ENCODE data around the gene CCNE1. TPM values are rescaled to one million over a fixed set of nuclear protein-coding genes. Genes with fewer than 3 reads are reported as not detected.

The CCNE1 gene
- total RNA-seq, 2 donors from 2014 or later = 33.3 to 34.9 TPM

- 86 to 89% methylated on average over 4 to 5 of the region's 5 CpGs for WGBS, 2 experiments (ENCODE audit: insufficient coverage in 1 of 2, insufficient read length in 1 of 2)
- H3K36me3 Mint-ChIP-seq (ENCODE audit: low read depth) = no peaks in the 10 kb centered on the region
- peaks cover 1% of the 10 kb centered on the region for H3K27me3 Mint-ChIP-seq (ENCODE audit: insufficient read depth)
These were observed 26.4 kb upstream of the CCNE1 start for GRCh38 chr19:29785360-29785759.

GRCh38 chr19:29785955-29786589 is 25.7 kb upstream of the CCNE1 start:
- no peak overlapping the region for H3K27ac Mint-ChIP-seq

More at GRCh38 chr19:29785360-29785759, 26.4 kb upstream of the CCNE1 start:
- no peaks in the 10 kb centered on the region for H3K9me3 ChIP-seq (ENCODE audit: control insufficient read depth, low read length)
- TF ChIP-seq CTCF (conservative IDR thresholded peaks at IDR 0.05) = no peak
- no peak overlapping the region for H3K27ac Mint-ChIP-seq
- H3K9ac ChIP-seq (ENCODE audit: extremely low read depth, low read length, poor library complexity, severe bottlenecking) = no peak overlapping the region
- no peak overlapping the region for H3K4me3 Mint-ChIP-seq
- no peak overlapping the region for H3K27ac ChIP-seq (ENCODE audit: low read depth, low read length)
- no peaks in the 10 kb centered on the region for H3K9me3 Mint-ChIP-seq
- H3K27me3 ChIP-seq (ENCODE audit: control insufficient read depth, insufficient read depth, low read length, poor library complexity, severe bottlenecking) = no peaks in the 10 kb centered on the region
- peak; percentile 30 for DNase-seq
- no peaks in the 10 kb centered on the region for H3K36me3 ChIP-seq (ENCODE audit: control insufficient read depth, insufficient read depth, low read length)
- no peaks in the 10 kb centered on the region for H3K4me1 ChIP-seq (ENCODE audit: control insufficient read depth, insufficient read depth, low read length)
- no peak overlapping the region for H3K4me3 ChIP-seq (ENCODE audit: low read length)
- H3K4me1 Mint-ChIP-seq = no peaks in the 10 kb centered on the region

GRCh38 chr19:29787281-29787680 is 24.5 kb upstream of the CCNE1 start:
- H3K36me3 Mint-ChIP-seq (ENCODE audit: low read depth) = no peaks in the 10 kb centered on the region
- H3K27ac ChIP-seq (ENCODE audit: low read depth, low read length) = no peak overlapping the region
- 81 to 96% methylated on average over 3 to 4 of the region's 4 CpGs for WGBS, 2 experiments (ENCODE audit: insufficient coverage in 1 of 2, insufficient read length in 1 of 2)

More at GRCh38 chr19:29785955-29786589, 25.7 kb upstream of the CCNE1 start:
- DNase-seq = peak; percentile 78
- Histone ChIP-seq H3K36me3 (ENCODE audit: control insufficient read depth, insufficient read depth, low read length) (no peaks in the 10 kb centered on the region), H3K4me1 (ENCODE audit: control insufficient read depth, insufficient read depth, low read length) (no peaks in the 10 kb centered on the region), H3K9me3 (ENCODE audit: control insufficient read depth, low read length) (no peaks in the 10 kb centered on the region), H3K27me3 (ENCODE audit: control insufficient read depth, insufficient read depth, low read length, poor library complexity, severe bottlenecking) (no peaks in the 10 kb centered on the region), H3K9ac (ENCODE audit: extremely low read depth, low read length, poor library complexity, severe bottlenecking) (no peak overlapping the region), H3K27ac (ENCODE audit: low read depth, low read length) (no peak overlapping the region), H3K4me3 (ENCODE audit: low read length) (no peak overlapping the region)
- Mint-ChIP-seq H3K4me1 (no peaks in the 10 kb centered on the region), H3K9me3 (no peaks in the 10 kb centered on the region), H3K4me3 (no peak overlapping the region), H3K27me3 (ENCODE audit: insufficient read depth) (peaks cover 1% of the 10 kb centered on the region), H3K36me3 (ENCODE audit: low read depth) (no peaks in the 10 kb centered on the region)
- TF ChIP-seq CTCF (conservative IDR thresholded peaks at IDR 0.05) = peak; percentile 60
- WGBS, 2 experiments (ENCODE audit: insufficient coverage in 1 of 2, insufficient read length in 1 of 2) = 79% methylated on average over 5 of the region's 5 CpGs; no CpG with 5 or more reads in 1 of the 2 experiments

More at GRCh38 chr19:29787281-29787680, 24.5 kb upstream of the CCNE1 start:
- DNase-seq = no peak
- H3K4me1 Mint-ChIP-seq = peaks cover under 1% of the 10 kb centered on the region
- no peaks in the 10 kb centered on the region for H3K36me3 ChIP-seq (ENCODE audit: control insufficient read depth, insufficient read depth, low read length)
- H3K27me3 ChIP-seq (ENCODE audit: control insufficient read depth, insufficient read depth, low read length, poor library complexity, severe bottlenecking) = no peaks in the 10 kb centered on the region
- no peaks in the 10 kb centered on the region for H3K27me3 Mint-ChIP-seq (ENCODE audit: insufficient read depth)
- H3K4me3 ChIP-seq (ENCODE audit: low read length) = no peak overlapping the region
- H3K27ac Mint-ChIP-seq = no peak overlapping the region
- no peak overlapping the region for H3K4me3 Mint-ChIP-seq
- no peaks in the 10 kb centered on the region for H3K9me3 ChIP-seq (ENCODE audit: control insufficient read depth, low read length)
- no peaks in the 10 kb centered on the region for H3K9me3 Mint-ChIP-seq
- no peaks in the 10 kb centered on the region for H3K4me1 ChIP-seq (ENCODE audit: control insufficient read depth, insufficient read depth, low read length)
- no peak overlapping the region for H3K9ac ChIP-seq (ENCODE audit: extremely low read depth, low read length, poor library complexity, severe bottlenecking)
- TF ChIP-seq CTCF (conservative IDR thresholded peaks at IDR 0.05) = no peak

Data from endodermal cell (in vitro differentiated cells).